ENCODE data around the gene OR13J1. TPM values are rescaled to one million over a fixed set of nuclear protein-coding genes. Genes with fewer than 3 reads are reported as not detected.

OR13J1 gene
- polyA plus RNA-seq, 2 of the 4 experiments (the other 2 are of a cell fraction), result not detected

- H3K9me3 ChIP-seq, result peaks cover 14% of the 10 kb centered on the region
- ATAC-seq (0 out of 6 replicates have a peak, but pooled peaks of 1 of the 2 experiments have one; percentile 35), DNase-seq (ENCODE audit: low read depth in 1 of 2, low spot score in 1 of 2) (no peak), FAIRE-seq (no peak)
- 35% methylated on average over 3 of the region's 3 CpGs for WGBS (ENCODE audit: missing lambda C conversion rate)
- H3K4me2 ChIP-seq, result no peak overlapping the region
- no peak overlapping the region for H3K27ac ChIP-seq
- H3K4me3 ChIP-seq, result no peak overlapping the region
- TF ChIP-seq HOXB13 (CRISPR knock-in tag; IDR thresholded peaks at IDR 0.05; ENCODE audit: low read depth), result no peak
- TF ChIP-seq KDM1A (IDR thresholded peaks at IDR 0.05; ENCODE audit: low read depth), result no peak
- TF ChIP-seq NFE2L2 (conservative IDR thresholded peaks at IDR 0.05; ENCODE audit: low read length), result no peak
- no peak for TF ChIP-seq EP300 (IDR thresholded peaks at IDR 0.05)
- TF ChIP-seq FOXS1 (CRISPR knock-in tag; IDR thresholded peaks at IDR 0.05), result no peak
- no peak for TF ChIP-seq HES2 (IDR thresholded peaks at IDR 0.05)
- no peak for TF ChIP-seq CEBPB (IDR thresholded peaks at IDR 0.05)
- TF ChIP-seq NR3C1 (IDR thresholded peaks at IDR 0.05), result no peak
- no peak for TF ChIP-seq E2F6 (IDR thresholded peaks at IDR 0.05; ENCODE audit: borderline replicate concordance, low read depth)
- no peak for TF ChIP-seq GATA3 (IDR thresholded peaks at IDR 0.05; ENCODE audit: borderline replicate concordance)
- TF ChIP-seq MAX (IDR thresholded peaks at IDR 0.05), result no peak
- TF ChIP-seq PBX3 (IDR thresholded peaks at IDR 0.05), result no peak
- TF ChIP-seq RAD21 (conservative IDR thresholded peaks at IDR 0.05 in 1 of 2, IDR thresholded peaks at IDR 0.05 in 1 of 2), result no peak
- no peak for TF ChIP-seq SMC3 (IDR thresholded peaks at IDR 0.05)
- TF ChIP-seq REST (IDR thresholded peaks at IDR 0.05), result no peak
- no peak for TF ChIP-seq MAZ (IDR thresholded peaks at IDR 0.05; ENCODE audit: borderline replicate concordance, low read depth, low read length)
- TF ChIP-seq MAFK (IDR thresholded peaks at IDR 0.05; ENCODE audit: partially characterized antibody), result no peak
- TF ChIP-seq NPAS2 (CRISPR knock-in tag; IDR thresholded peaks at IDR 0.05; ENCODE audit: borderline replicate concordance), result no peak
- CTCF ChIA-PET, result interaction anchor here (0.8 to 4.5 kb wide), 3 partner anchors 11 to 81 kb away, joined by 3 to 25 read pairs (median 12); no protein-coding TSS in a partner anchor
- POLR2A ChIA-PET, result no interaction called here
- H3K4me1 ChIP-seq, result peaks cover 2% of the 10 kb centered on the region; the same call in 1 of the 3 replicates
These were observed 1.3 kb upstream of the OR13J1 start for GRCh38 chr9:35871545-35871944.

- no peak for FAIRE-seq
- no peak for DNase-seq (ENCODE audit: low read depth in 1 of 2, low spot score in 1 of 2)
- no peaks in the 10 kb centered on the region for H3K9me3 ChIP-seq
- peaks cover 2% of the 10 kb centered on the region; the same call in 1 of the 3 replicates for H3K4me1 ChIP-seq
- H3K27ac ChIP-seq, result no peak overlapping the region
- POLR2A ChIA-PET, result no interaction called here
- no peak for ATAC-seq
- H3K4me3 ChIP-seq, result no peak overlapping the region
- CTCF ChIA-PET, result interaction anchor here (1.6 to 4.5 kb wide), 2 partner anchors 12 to 27 kb away, joined by 4 to 25 read pairs; no protein-coding TSS in a partner anchor
- no peak for TF ChIP-seq FOSL2 (IDR thresholded peaks at IDR 0.05)
- no peak for TF ChIP-seq FOSL2 (CRISPR knock-in tag; IDR thresholded peaks at IDR 0.05)
- TF ChIP-seq HMGXB4 (CRISPR knock-in tag; IDR thresholded peaks at IDR 0.05; ENCODE audit: borderline replicate concordance), result no peak
- no peak for TF ChIP-seq RCOR1 (IDR thresholded peaks at IDR 0.05; ENCODE audit: low read depth, low read length)
- no peak for TF ChIP-seq NPAS2 (CRISPR knock-in tag; IDR thresholded peaks at IDR 0.05; ENCODE audit: borderline replicate concordance)
- TF ChIP-seq E2F6 (IDR thresholded peaks at IDR 0.05; ENCODE audit: borderline replicate concordance, low read depth), result no peak
- TF ChIP-seq JUNB (IDR thresholded peaks at IDR 0.05), result no peak
- 71% methylated on average over 19 of the region's 19 CpGs for WGBS (ENCODE audit: missing lambda C conversion rate)
- no peak overlapping the region for H3K4me2 ChIP-seq
These were observed 482 bp downstream of the OR13J1 start for GRCh38 chr9:35869621-35870216.

All from A549 (cell line).